Ovary (tissue), 9 donors: Measurements from ENCODE around the gene SPEN. TPM values are rescaled to one million over a fixed set of nuclear protein-coding genes. Genes with fewer than 3 reads are reported as not detected.

Source experiments
- DNase-seq, 5 donors: peaks; one replicate each; pipeline ENCODE4 v3.0.0-alpha.2; 2019 to 2020
- H3K27ac ChIP-seq, 2 donors: fragments of 200-600 bp; one replicate each; pipeline versions ENCODE4 v1.5.1 to v1.8.0; 2019 to 2022
- H3K27me3 ChIP-seq: fragments of 200-600 bp; one replicate; pipeline ENCODE4 v1.8.0; 2022
- H3K36me3 ChIP-seq: fragments of 200-600 bp; sonication (generic); one replicate; pipeline ENCODE4 v1.5.1; 2019
- H3K4me1 ChIP-seq: one replicate; pipeline ENCODE4 v1.8.1; 2013; ENCODE audit warnings: mild to moderate bottlenecking, moderate library complexity; ENCODE audit not compliant: insufficient read depth
- H3K4me3 ChIP-seq: fragments of 200-600 bp; sonication (generic); one replicate; pipeline ENCODE4 v1.5.1; 2017
- H3K9me3 ChIP-seq, 2 donors: fragments of 200-600 bp in 1 of 2; sonication (generic) in 1 of 2; one replicate each; pipeline versions ENCODE4 v1.5.1 to v1.8.1; 2013 to 2019; ENCODE audit warnings: mild to moderate bottlenecking in 1 of 2, moderate library complexity in 1 of 2
- CTCF ChIP-seq, 3 donors: fragments of 450-650 bp in 2 of 3; fragments of 200-600 bp in 1 of 3; IDR thresholded peaks; one replicate each; pipeline versions ENCODE4 v1.5.1 to v1.8.0; 2016 to 2022; ENCODE audit warnings: antibody characterized with exemption in 3 of 3, mild to moderate bottlenecking in 1 of 3
- EP300 ChIP-seq: sonication (generic); formaldehyde crosslinking; IDR thresholded peaks from one replicate; pipeline ENCODE4 v1.6.1; 2017; ENCODE audit warnings: antibody characterized with exemption
- POLR2A ChIP-seq: fragments of 450-650 bp; IDR thresholded peaks from one replicate; pipeline ENCODE4 v1.6.1; 2017; ENCODE audit warnings: antibody characterized with exemption, mild to moderate bottlenecking, moderate library complexity
- WGBS, 3 donors: extraction: QIAGEN DNeasy Blood & Tissue Kit in 1 of 3; methylation state at CpG; one replicate each; pipeline versions ENCODE4 v1.1.5 to v1.1.7; 2013 to 2017; 5-methylcytosine and 5-hydroxymethylcytosine counted together
- intact Hi-C, 4 donors: fragments of 100-400 bp; cut with DNase I; formaldehyde crosslinking; loops; one replicate each; pipeline versions ENCODE4 v1.11.0 to v1.15.1; 2022 to 2023
- polyA plus RNA-seq, 2 donors: library from polyadenylated mRNA; stranded (reverse); fragments of 200-250 nt in 1 of 2; fragments of 350-450 nt in 1 of 2; fragmentation: Illumina TruSeq in 1 of 2; extraction: RNeasy Lipid Tissue Mini Kit (QIAGEN cat#74804) in 1 of 2; gene quantifications; one replicate each; pipeline ENCODE4 v1.2.3, GENCODE V29; 2013 to 2014
- total RNA-seq, 7 donors: library from RNA; depleted of rRNA in 2 of 7; stranded (reverse); fragments of >200 nt in 2 of 7; fragmentation: NEBNext Ultra II Directional in 3 of 7; extraction: Animal tissue kit (Norgen Biotek cat#: 25700) in 3 of 7; gene quantifications; one replicate each; pipeline versions ENCODE4 v1.1.0 to v1.2.4, GENCODE V29; 2016 to 2023
- donor health status: DM: no; HTN: no; CAD: no; lungs with moderate emphysema.
- donor health status: DM: no; HTN: no; CAD: no.
- donor health status: Bipolar disorder and iron deficiency.
- donor health status: DM: yes; HTN: yes; CAD: no.
- donor health status: DM: no; HTN: no; CAD: no.
- donor health status: DM: yes; HTN: yes; CAD: no.

Gene SPEN
- total and polyA plus RNA-seq, 9 donors: 30.5 to 93.2 (median 62.9) TPM

GRCh38 chr1:15849775-15850324, 2.3 kb downstream of the SPEN start:
- Histone ChIP-seq H3K9me3 (no peaks in the 10 kb centered on the region), H3K4me1 (peaks cover 12% of the 10 kb centered on the region), H3K36me3 (no peaks in the 10 kb centered on the region), H3K27ac (peak overlapping the region; percentile 97 to 99), H3K4me3 (peak overlapping the region; percentile 93), H3K27me3 (no peaks in the 10 kb centered on the region)
- intact Hi-C loops: loop anchor here in 2 of 4 donors (2.0 to 10.0 kb wide), 4 partner anchors 15 to 95 kb away; no protein-coding TSS in a partner anchor
- DNase-seq: peak in 3 of 5 donors; percentile 52 to 55 (median 54)
- TF ChIP-seq CTCF (IDR thresholded peaks at IDR 0.05) (no peak), EP300 (no peak), POLR2A (no peak)
- WGBS, 3 donors: 0 to 1% (median 0%) methylated on average over 16 of the region's 16 CpGs

GRCh38 chr1:15850471-15851001, 3.0 kb downstream of the SPEN start:
- WGBS, 3 donors: 1 to 4% (median 3%) methylated on average over 2 of the region's 2 CpGs
- Histone ChIP-seq H3K4me3 (peak overlapping the region; percentile 93), H3K36me3 (no peaks in the 10 kb centered on the region), H3K4me1 (peaks cover 12% of the 10 kb centered on the region), H3K27ac (peak overlapping the region in 1 of 2 donors; percentile 97), H3K9me3 (no peaks in the 10 kb centered on the region), H3K27me3 (no peaks in the 10 kb centered on the region)
- intact Hi-C loops: no loop called here
- TF ChIP-seq CTCF (IDR thresholded peaks at IDR 0.05) (no peak), EP300 (no peak), POLR2A (no peak)
- DNase-seq: no peak

- 51 to 68% (median 63%) methylated on average over 16 of the region's 16 CpGs for WGBS, 3 donors
- Histone ChIP-seq H3K27me3 (no peaks in the 10 kb centered on the region), H3K36me3 (no peaks in the 10 kb centered on the region), H3K27ac (peak overlapping the region in 1 of 2 donors; percentile 97), H3K4me1 (peaks cover 12% of the 10 kb centered on the region), H3K4me3 (no peak overlapping the region), H3K9me3 (no peaks in the 10 kb centered on the region)
- no peak for TF ChIP-seq EP300
- TF ChIP-seq POLR2A: no peak
- DNase-seq: peak in 1 of 5 donors; percentile 23
- intact Hi-C loops: no loop called here
Measured at GRCh38 chr1:15851210-15852035, 3.9 kb downstream of the SPEN start.

- WGBS, 3 donors: 47 to 55% (median 52%) methylated on average over 6 of the region's 6 CpGs
- H3K27me3 ChIP-seq: no peaks in the 10 kb centered on the region
- H3K27ac ChIP-seq: no peak overlapping the region
- peaks cover 12% of the 10 kb centered on the region for H3K4me1 ChIP-seq
- H3K9me3 ChIP-seq: no peaks in the 10 kb centered on the region
- H3K36me3 ChIP-seq: no peaks in the 10 kb centered on the region
- no peak overlapping the region for H3K4me3 ChIP-seq
- intact Hi-C loops: no loop called here
- DNase-seq: no peak
- no peak for TF ChIP-seq CTCF (IDR thresholded peaks at IDR 0.05)
- no peak for TF ChIP-seq POLR2A
- TF ChIP-seq EP300: no peak
Measured at GRCh38 chr1:15852036-15852827, 4.7 kb downstream of the SPEN start.
